Measurements from ENCODE around the gene LMO4. TPM values are rescaled to one million over a fixed set of nuclear protein-coding genes. Genes with fewer than 3 reads are reported as not detected.

LMO4 gene
- total and polyA plus RNA-seq, 10 of the 15 experiments (the other 5 are each of a cell fraction or from before 2014, with no cell fraction given), result 3.8 to 76.6 (median 20.7) TPM

DNA sequence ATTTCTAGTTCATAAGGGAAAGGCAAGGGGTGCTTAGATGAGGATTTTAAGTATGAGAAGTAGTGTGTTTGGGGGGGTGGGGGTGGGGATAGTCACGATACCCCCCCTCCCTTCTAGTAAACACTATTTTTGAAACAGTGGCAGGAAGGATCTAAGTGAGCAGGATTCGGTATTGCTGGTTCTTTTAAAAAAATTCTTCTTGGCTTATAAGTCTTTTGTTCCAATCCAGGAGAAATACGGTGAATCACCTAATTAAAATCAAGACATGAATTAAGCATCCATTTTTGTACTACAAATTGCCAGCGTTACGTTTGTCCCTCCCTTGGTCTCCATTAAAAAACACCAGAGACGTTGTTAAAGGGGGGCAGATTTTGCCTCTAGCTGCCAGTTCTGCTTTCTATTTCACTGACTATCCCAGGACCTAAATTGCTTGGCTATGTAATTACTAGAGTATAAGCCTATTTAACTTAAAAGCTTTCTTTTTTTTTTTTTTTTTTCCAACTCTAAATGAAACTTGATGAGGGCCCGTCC, 911 bp downstream of the LMO4 start:
- BruUV-seq (replicated peaks), result TSS peak; percentile 73
- ATAC-seq (peak; percentile 11; the same call in 2 of the 3 replicates), DNase-seq (ENCODE audit: low read depth, low spot score) (no peak), FAIRE-seq (no peak)
- RAD21 ChIA-PET (ENCODE audit: unreplicated experiment), result interaction anchor here (0.7 to 7.9 kb wide), 10 partner anchors 11 to 851 kb away, joined by 3 to 55 read pairs (median 4); no protein-coding TSS in a partner anchor
- Histone ChIP-seq H3K27me3 (replicated peaks in 1 of 2; ENCODE audit: control insufficient read depth in 2 of 2, insufficient read depth in 2 of 2, low read length in 1 of 2) (no peaks in the 10 kb centered on the region), H3K9me3 (replicated peaks; ENCODE audit: control insufficient read depth, insufficient read depth, low read length) (no peaks in the 10 kb centered on the region), H3K36me3 (ENCODE audit: control insufficient read depth in 2 of 2, insufficient read depth in 2 of 2, low read length in 1 of 2) (peaks cover 0 to 2% of the 10 kb centered on the region in 2 experiments; a peak in 1 of 4 replicates), H3K4me2 (ENCODE audit: control insufficient read depth, insufficient read depth) (peak overlapping the region; percentile 94), H4K20me1 (ENCODE audit: control insufficient read depth, insufficient read depth) (no peaks in the 10 kb centered on the region), H3K79me2 (ENCODE audit: control insufficient read depth, insufficient read depth, low read length) (peaks cover 39% of the 10 kb centered on the region), H3K4me1 (ENCODE audit: control insufficient read depth, insufficient read depth, low read length) (peaks cover 7% of the 10 kb centered on the region), H3K4me3 (peak overlapping the region; percentile 84), H3K27ac (ENCODE audit: control insufficient read depth, insufficient read depth) (peak overlapping the region; percentile 65), H2AFZ (ENCODE audit: control insufficient read depth, low read depth, low read length) (peak overlapping the region; percentile 28), H3K9ac (ENCODE audit: control insufficient read depth, insufficient read depth, low read length) (peak overlapping the region; percentile 64)
- SMC1A ChIA-PET (ENCODE audit: uncharacterized antibody, unreplicated experiment), result interaction anchor here (0.6 to 3.6 kb wide), 12 partner anchors 11 to 625 kb away, joined by 3 to 17 read pairs (median 4); no protein-coding TSS in a partner anchor
- TF ChIP-seq NR2C1 (IDR thresholded peaks at IDR 0.05) (no peak), TAF1 (IDR thresholded peaks at IDR 0.05; ENCODE audit: borderline replicate concordance, low read depth, low read length) (no peak), SPI1 (IDR thresholded peaks at IDR 0.05; ENCODE audit: borderline replicate concordance, insufficient read depth, low read depth, low read length) (peak; percentile 64; the same call in 1 of the 2 replicates), NFYB (IDR thresholded peaks at IDR 0.05; ENCODE audit: insufficient read depth, low read depth, low read length) (no peak)
- in situ Hi-C loops (cut with MboI) (loop anchor here (5.0 to 10.0 kb wide), 3 partner anchors 123 to 725 kb away; no protein-coding TSS in a partner anchor), intact Hi-C loops (cut with micrococcal nuclease; ENCODE audit: unreplicated experiment) (loop anchor here (5.0 to 10.0 kb wide), 7 partner anchors 177 to 945 kb away; partner anchors contain the start of genes HS2ST1, SELENOF and SH3GLB1)
- CTCF ChIA-PET, result interaction anchor here (0.7 to 3.8 kb wide), 11 partner anchors 12 to 944 kb away, joined by 3 to 13 read pairs (median 3); no protein-coding TSS in a partner anchor
- WGBS (ENCODE audit: insufficient coverage, insufficient replicate concordance, low lambda C conversion rate, missing lambda C conversion rate), result 1% methylated on average over 7 of the region's 7 CpGs
- POLR2A ChIA-PET, result interaction anchor here (0.5 to 1.4 kb wide), 11 partner anchors 14 to 1870 kb away, joined by 3 to 7 read pairs (median 4); no protein-coding TSS in a partner anchor
